ENCODE data around the gene TRIM37. TPM values are rescaled to one million over a fixed set of nuclear protein-coding genes. Genes with fewer than 3 reads are reported as not detected.
"Not testable (repeated sequence)": the region's sequence is repeated elsewhere in the genome, so short reads cannot be mapped to it uniquely, and the experiment has no call there.

The TRIM37 gene
- total RNA-seq, 1 donor: 26.0 TPM

- Histone ChIP-seq H3K4me1 (ENCODE audit: insufficient read depth, low read length) (no peaks in the 10 kb centered on the region), H3K9me3 (ENCODE audit: low read depth, low read length) (no peaks in the 10 kb centered on the region), H3K4me3 (ENCODE audit: low read length) (no peak overlapping the region), H3K27me3 (ENCODE audit: insufficient read depth, low read length) (no peaks in the 10 kb centered on the region)
Measured at GRCh38 chr17:58969612-58970011, 137.1 kb downstream of the TRIM37 start.

- Histone ChIP-seq H3K27me3 (ENCODE audit: insufficient read depth, low read length) (no peaks in the 10 kb centered on the region), H3K9me3 (ENCODE audit: low read depth, low read length) (no peaks in the 10 kb centered on the region), H3K4me1 (ENCODE audit: insufficient read depth, low read length) (no peaks in the 10 kb centered on the region), H3K4me3 (ENCODE audit: low read length) (no peak overlapping the region)
Measured at GRCh38 chr17:58969156-58969555, 137.5 kb downstream of the TRIM37 start.

GRCh38 chr17:58968426-58969061 is 138.1 kb downstream of the TRIM37 start:
- Histone ChIP-seq H3K4me1 (ENCODE audit: insufficient read depth, low read length) (no peaks in the 10 kb centered on the region), H3K27me3 (ENCODE audit: insufficient read depth, low read length) (no peaks in the 10 kb centered on the region), H3K4me3 (ENCODE audit: low read length) (no peak overlapping the region), H3K9me3 (ENCODE audit: low read depth, low read length) (no peaks in the 10 kb centered on the region)

GRCh38 chr17:58966208-58966607 is 140.5 kb downstream of the TRIM37 start:
- H3K27me3 ChIP-seq (ENCODE audit: insufficient read depth, low read length): no peaks in the 10 kb centered on the region
- H3K4me3 ChIP-seq (ENCODE audit: low read length): no peak overlapping the region
- no peaks in the 10 kb centered on the region for H3K9me3 ChIP-seq (ENCODE audit: low read depth, low read length)
- peaks cover 4% of the 10 kb centered on the region for H3K4me1 ChIP-seq (ENCODE audit: insufficient read depth, low read length)

- Histone ChIP-seq H3K4me1 (ENCODE audit: insufficient read depth, low read length) (peaks cover 5% of the 10 kb centered on the region), H3K9me3 (ENCODE audit: low read depth, low read length) (no peaks in the 10 kb centered on the region), H3K4me3 (ENCODE audit: low read length) (no peak overlapping the region), H3K27me3 (ENCODE audit: insufficient read depth, low read length) (no peaks in the 10 kb centered on the region)
Measured at GRCh38 chr17:58965221-58965620, 141.5 kb downstream of the TRIM37 start.

GRCh38 chr17:58960068-58960467 is 146.6 kb downstream of the TRIM37 start:
- Histone ChIP-seq H3K9me3 (ENCODE audit: low read depth, low read length) (no peaks in the 10 kb centered on the region), H3K4me1 (ENCODE audit: insufficient read depth, low read length) (peaks cover 5% of the 10 kb centered on the region), H3K27me3 (ENCODE audit: insufficient read depth, low read length) (no peaks in the 10 kb centered on the region), H3K4me3 (ENCODE audit: low read length) (no peak overlapping the region)

- H3K27me3 ChIP-seq (ENCODE audit: insufficient read depth, low read length); H3K9me3 ChIP-seq (ENCODE audit: low read depth, low read length); H3K4me3 ChIP-seq (ENCODE audit: low read length): not testable (repeated sequence)
- peaks cover 23% of the 10 kb centered on the region for H3K4me1 ChIP-seq (ENCODE audit: insufficient read depth, low read length)
Measured at GRCh38 chr17:58957725-58958073, 149.0 kb downstream of the TRIM37 start.

- H3K4me1 ChIP-seq (ENCODE audit: insufficient read depth, low read length): peaks cover 23% of the 10 kb centered on the region
Measured at GRCh38 chr17:58956997-58957724, 149.5 kb downstream of the TRIM37 start.

GRCh38 chr17:58954358-58954757 is 152.3 kb downstream of the TRIM37 start:
- H3K4me3 ChIP-seq (ENCODE audit: low read length); H3K27me3 ChIP-seq (ENCODE audit: insufficient read depth, low read length): not testable (repeated sequence)
- peaks cover 12% of the 10 kb centered on the region for H3K9me3 ChIP-seq (ENCODE audit: low read depth, low read length)
- H3K4me1 ChIP-seq (ENCODE audit: insufficient read depth, low read length): peaks cover 18% of the 10 kb centered on the region

More at GRCh38 chr17:58956997-58957724, 149.5 kb downstream of the TRIM37 start:
- Histone ChIP-seq H3K4me3 (ENCODE audit: low read length) (no peak overlapping the region), H3K27me3 (ENCODE audit: insufficient read depth, low read length) (no peaks in the 10 kb centered on the region), H3K9me3 (ENCODE audit: low read depth, low read length) (no peaks in the 10 kb centered on the region)

- peaks cover 21% of the 10 kb centered on the region for H3K9me3 ChIP-seq (ENCODE audit: low read depth, low read length)
- peaks cover 34% of the 10 kb centered on the region for H3K4me1 ChIP-seq (ENCODE audit: insufficient read depth, low read length)
- H3K27me3 ChIP-seq (ENCODE audit: insufficient read depth, low read length): peaks cover 3% of the 10 kb centered on the region
- no peak overlapping the region for H3K4me3 ChIP-seq (ENCODE audit: low read length)
Measured at GRCh38 chr17:58947824-58948223, 158.9 kb downstream of the TRIM37 start.

- H3K4me1 ChIP-seq (ENCODE audit: insufficient read depth, low read length): peaks cover 34% of the 10 kb centered on the region
- H3K27me3 ChIP-seq (ENCODE audit: insufficient read depth, low read length): peaks cover 3% of the 10 kb centered on the region
- no peak overlapping the region for H3K4me3 ChIP-seq (ENCODE audit: low read length)
- H3K9me3 ChIP-seq (ENCODE audit: low read depth, low read length): peaks cover 21% of the 10 kb centered on the region
Measured at GRCh38 chr17:58947411-58947810, 159.3 kb downstream of the TRIM37 start.

GRCh38 chr17:58944166-58944565 is 162.5 kb downstream of the TRIM37 start:
- peaks cover 7% of the 10 kb centered on the region for H3K9me3 ChIP-seq (ENCODE audit: low read depth, low read length)
- peaks cover 34% of the 10 kb centered on the region for H3K4me1 ChIP-seq (ENCODE audit: insufficient read depth, low read length)
- H3K4me3 ChIP-seq (ENCODE audit: low read length): no peak overlapping the region
- H3K27me3 ChIP-seq (ENCODE audit: insufficient read depth, low read length): peaks cover 3% of the 10 kb centered on the region

GRCh38 chr17:58936295-58936694 is 170.4 kb downstream of the TRIM37 start:
- no peaks in the 10 kb centered on the region for H3K9me3 ChIP-seq (ENCODE audit: low read depth, low read length)
- no peaks in the 10 kb centered on the region for H3K27me3 ChIP-seq (ENCODE audit: insufficient read depth, low read length)
- no peaks in the 10 kb centered on the region for H3K4me1 ChIP-seq (ENCODE audit: insufficient read depth, low read length)
- H3K4me3 ChIP-seq (ENCODE audit: low read length): no peak overlapping the region

- H3K4me1 ChIP-seq (ENCODE audit: insufficient read depth, low read length): no peaks in the 10 kb centered on the region
- no peaks in the 10 kb centered on the region for H3K27me3 ChIP-seq (ENCODE audit: insufficient read depth, low read length)
- no peak overlapping the region for H3K4me3 ChIP-seq (ENCODE audit: low read length)
- H3K9me3 ChIP-seq (ENCODE audit: low read depth, low read length): no peaks in the 10 kb centered on the region
Measured at GRCh38 chr17:58932956-58933355, 173.7 kb downstream of the TRIM37 start.

Measured in mononuclear cell (primary cell).